Transverse colon (tissue), 4 donors: ENCODE measurements around the gene C4BPB. TPM values are rescaled to one million over a fixed set of nuclear protein-coding genes. Genes with fewer than 3 reads are reported as not detected.

ENCODE experiments used
- DNase-seq: peaks from one replicate; pipeline ENCODE4 v3.0.0-alpha.2; 2019
- H3K27ac ChIP-seq, 4 donors: fragments of 200-600 bp; sonication (generic); 2 replicates each; pipeline ENCODE4 v1.5.1; 2016 to 2018; ENCODE audit warnings: inconsistent platforms in 4 of 4
- H3K27me3 ChIP-seq: fragments of 200-600 bp; sonication (generic); 2 replicates; pipeline ENCODE4 v1.5.1; 2017; ENCODE audit warnings: inconsistent platforms
- H3K36me3 ChIP-seq, 4 donors: fragments of 200-600 bp; sonication (generic); 2 replicates each; pipeline ENCODE4 v1.5.1; 2017 to 2019; ENCODE audit warnings: inconsistent platforms in 4 of 4
- H3K4me1 ChIP-seq, 4 donors: fragments of 200-600 bp; sonication (generic); 2 replicates each; pipeline ENCODE4 v1.5.1; 2017 to 2020; ENCODE audit warnings: inconsistent platforms in 4 of 4
- H3K4me3 ChIP-seq, 4 donors: fragments of 200-600 bp; sonication (generic); 1 replicate in 1 of 4; 2 replicates in 3 of 4; pipeline versions ENCODE4 v1.5.1 to v1.6.1; 2017 to 2019; ENCODE audit warnings: inconsistent platforms in 4 of 4
- H3K9me3 ChIP-seq, 2 donors: fragments of 200-600 bp; sonication (generic); 2 replicates each; pipeline ENCODE4 v1.5.1; 2017 to 2019; ENCODE audit warnings: inconsistent platforms in 2 of 2
- EP300 ChIP-seq: sonication (generic); formaldehyde crosslinking; IDR thresholded peaks from one replicate; pipeline ENCODE4 v1.6.1; 2017; ENCODE audit warnings: antibody characterized with exemption, low read depth
- POLR2A ChIP-seq: fragments of 450-650 bp; IDR thresholded peaks from one replicate; pipeline ENCODE4 v1.6.1; 2016; ENCODE audit warnings: antibody characterized with exemption, mild to moderate bottlenecking, moderate library complexity
- POLR2AphosphoS5 ChIP-seq, 3 donors: sonication (generic); formaldehyde crosslinking; IDR thresholded peaks; one replicate each; pipeline ENCODE4 v1.6.1; 2016; ENCODE audit warnings: antibody characterized with exemption in 3 of 3
- WGBS, 2 donors: methylation state at CpG; one replicate each; pipeline ENCODE4 v1.1.5; 2018; ENCODE audit warnings: low coverage in 1 of 2; 5-methylcytosine and 5-hydroxymethylcytosine counted together
- in situ Hi-C, 4 donors: fragments of 200-750 bp; cut with MboI; loops; one replicate each; pipeline versions ENCODE4 v1.15.0 to v1.15.1; 2017; ENCODE audit warnings: low sequenced_read_pairs in 3 of 4, low pct_ligation_motif_present in 1 of 4, low pct_unique_long_range_greater_than_20kb in 1 of 4
- intact Hi-C: fragments of 100-400 bp; cut with DNase I; formaldehyde crosslinking; loops from one replicate; pipeline ENCODE4 v1.15.1; 2023; ENCODE audit warnings: low total_unique reads
- total RNA-seq, 4 donors: library from RNA; depleted of rRNA; stranded (reverse); fragments of >200 nt; gene quantifications; one replicate each; pipeline ENCODE4 v1.1.0, GENCODE V29; 2016
- TF ChIP-seq, protein P1 (sequence below), 5 experiments: fragments of 200-600 bp in 3 of 5; fragments of 450-650 bp in 2 of 5; sonication (generic) in 3 of 5; IDR thresholded peaks; 1 replicate in 2 of 5; 2 replicates in 3 of 5; pipeline ENCODE4 v1.5.1; 2016 to 2017; ENCODE audit warnings: antibody characterized with exemption in 5 of 5, inconsistent platforms in 3 of 5, mild to moderate bottlenecking in 2 of 5, moderate library complexity in 1 of 5

C4BPB gene
- total RNA-seq, 4 donors from 2014 or later = 3.7 to 16.8 (median 9.8) TPM; not detected in 1

DNA sequence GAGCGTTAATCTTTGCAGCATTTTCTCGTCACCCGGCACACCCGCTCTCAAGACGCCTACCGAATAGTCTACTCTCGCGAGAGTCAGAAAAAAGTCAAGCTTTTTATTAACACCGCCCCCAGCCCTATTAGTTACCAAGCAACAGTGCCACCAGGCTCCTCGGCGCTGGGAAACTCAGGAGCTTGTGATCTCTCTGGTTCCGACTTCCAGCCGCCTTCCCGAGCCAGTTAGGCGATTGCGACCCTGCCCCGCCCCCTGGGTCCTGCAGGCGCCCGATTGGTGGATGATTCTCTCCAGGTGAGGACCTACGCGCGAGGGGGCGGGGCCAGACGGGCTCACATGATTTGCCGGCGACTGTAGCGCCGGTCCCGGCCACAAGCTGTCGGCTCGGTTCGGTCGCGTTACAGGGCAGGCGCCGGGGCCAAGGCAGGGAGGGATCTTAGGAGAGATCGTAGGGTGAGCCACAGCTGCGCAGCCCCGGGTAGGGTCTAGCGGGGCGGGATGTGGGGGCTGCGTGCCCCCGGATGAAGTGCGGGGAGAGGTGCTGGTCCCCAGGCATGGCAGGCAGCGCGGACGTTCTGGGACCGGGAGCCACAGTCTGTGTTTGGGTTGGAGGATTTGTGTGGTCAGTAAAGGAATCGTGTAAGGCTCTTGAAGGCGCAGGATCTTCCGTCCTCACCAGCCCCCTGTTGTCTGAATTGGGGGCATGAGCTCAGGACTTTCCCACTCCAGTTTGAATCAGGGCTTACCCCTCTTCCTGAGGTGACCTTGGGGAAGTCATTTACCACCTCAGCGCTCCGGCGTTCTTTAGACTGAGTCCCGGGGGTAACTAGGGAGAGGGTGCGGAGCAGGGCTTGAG is 35.5 kb upstream of the C4BPB start, which contains the start of gene PFKFB2:
Gene PFKFB2 (plus strand): TSS at position 365 of the 859 bp plus-strand sequence. CDS start 1,443 bp downstream, outside the sequence.
- peak; percentile 99 for DNase-seq
- Histone ChIP-seq H3K4me3 (peak within 1 kb of the TSS; percentile 53 to 86 (median 60)), H3K27me3 (no peaks in the 10 kb centered on the region), H3K4me1 (peaks cover 8 to 71% (median 36%) of the 10 kb centered on the region in 4 donors), H3K27ac (peak within 1 kb of the TSS; percentile 92 to 96 (median 92)), H3K9me3 (no peaks in the 10 kb centered on the region), H3K36me3 (peaks cover 0 to 14% (median 2%) of the 10 kb centered on the region in 4 donors)
- intact Hi-C loops = no loop called here
- WGBS, 2 donors = 3 to 4% methylated on average over 7 to 38 of the region's 56 CpGs
- in situ Hi-C loops = no loop called here
- peak; percentile 99 for TF ChIP-seq POLR2A
- TF ChIP-seq, protein P1, sequence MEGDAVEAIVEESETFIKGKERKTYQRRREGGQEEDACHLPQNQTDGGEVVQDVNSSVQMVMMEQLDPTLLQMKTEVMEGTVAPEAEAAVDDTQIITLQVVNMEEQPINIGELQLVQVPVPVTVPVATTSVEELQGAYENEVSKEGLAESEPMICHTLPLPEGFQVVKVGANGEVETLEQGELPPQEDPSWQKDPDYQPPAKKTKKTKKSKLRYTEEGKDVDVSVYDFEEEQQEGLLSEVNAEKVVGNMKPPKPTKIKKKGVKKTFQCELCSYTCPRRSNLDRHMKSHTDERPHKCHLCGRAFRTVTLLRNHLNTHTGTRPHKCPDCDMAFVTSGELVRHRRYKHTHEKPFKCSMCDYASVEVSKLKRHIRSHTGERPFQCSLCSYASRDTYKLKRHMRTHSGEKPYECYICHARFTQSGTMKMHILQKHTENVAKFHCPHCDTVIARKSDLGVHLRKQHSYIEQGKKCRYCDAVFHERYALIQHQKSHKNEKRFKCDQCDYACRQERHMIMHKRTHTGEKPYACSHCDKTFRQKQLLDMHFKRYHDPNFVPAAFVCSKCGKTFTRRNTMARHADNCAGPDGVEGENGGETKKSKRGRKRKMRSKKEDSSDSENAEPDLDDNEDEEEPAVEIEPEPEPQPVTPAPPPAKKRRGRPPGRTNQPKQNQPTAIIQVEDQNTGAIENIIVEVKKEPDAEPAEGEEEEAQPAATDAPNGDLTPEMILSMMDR (IDR thresholded peaks at IDR 0.05) = peak in 4 of 5 experiments; percentile 15 to 84 (median 52)
- peak; percentile 94 to 99 (median 99) for TF ChIP-seq POLR2AphosphoS5 (IDR thresholded peaks at IDR 0.05)
- no peak for TF ChIP-seq EP300

DNA sequence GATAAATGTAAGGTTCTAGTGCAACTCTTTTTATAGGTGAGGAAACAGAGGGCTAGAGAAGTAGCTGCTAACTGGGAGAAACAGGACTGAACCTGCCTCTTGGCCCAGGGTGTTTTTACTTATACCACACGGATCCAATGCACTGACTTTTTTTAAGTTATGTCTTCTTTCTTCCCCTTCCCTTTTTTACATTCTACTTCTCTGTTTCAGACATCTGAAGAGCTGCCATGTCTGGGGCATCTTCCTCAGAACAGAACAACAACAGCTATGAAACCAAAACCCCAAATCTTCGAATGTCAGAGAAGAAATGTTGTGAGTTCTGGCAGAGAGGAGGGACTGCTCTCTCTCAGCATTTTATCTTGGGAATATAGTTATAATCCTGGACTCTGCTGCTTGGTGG is 34.2 kb upstream of the C4BPB start:
- intact Hi-C loops (no loop called here), in situ Hi-C loops (no loop called here)
- TF ChIP-seq POLR2A = no peak
- H3K27ac ChIP-seq = peak overlapping the region; percentile 92 to 96 (median 92)
- H3K27me3 ChIP-seq = no peaks in the 10 kb centered on the region
- 37 to 40% methylated on average over 2 of the region's 2 CpGs for WGBS, 2 donors
- peak overlapping the region in 1 of 4 donors; percentile 66 for H3K4me3 ChIP-seq
- H3K36me3 ChIP-seq = peaks cover 0 to 6% (median 3%) of the 10 kb centered on the region in 4 donors
- DNase-seq = no peak
- H3K4me1 ChIP-seq = peaks cover 5 to 63% (median 32%) of the 10 kb centered on the region in 4 donors
- H3K9me3 ChIP-seq = no peaks in the 10 kb centered on the region

DNA sequence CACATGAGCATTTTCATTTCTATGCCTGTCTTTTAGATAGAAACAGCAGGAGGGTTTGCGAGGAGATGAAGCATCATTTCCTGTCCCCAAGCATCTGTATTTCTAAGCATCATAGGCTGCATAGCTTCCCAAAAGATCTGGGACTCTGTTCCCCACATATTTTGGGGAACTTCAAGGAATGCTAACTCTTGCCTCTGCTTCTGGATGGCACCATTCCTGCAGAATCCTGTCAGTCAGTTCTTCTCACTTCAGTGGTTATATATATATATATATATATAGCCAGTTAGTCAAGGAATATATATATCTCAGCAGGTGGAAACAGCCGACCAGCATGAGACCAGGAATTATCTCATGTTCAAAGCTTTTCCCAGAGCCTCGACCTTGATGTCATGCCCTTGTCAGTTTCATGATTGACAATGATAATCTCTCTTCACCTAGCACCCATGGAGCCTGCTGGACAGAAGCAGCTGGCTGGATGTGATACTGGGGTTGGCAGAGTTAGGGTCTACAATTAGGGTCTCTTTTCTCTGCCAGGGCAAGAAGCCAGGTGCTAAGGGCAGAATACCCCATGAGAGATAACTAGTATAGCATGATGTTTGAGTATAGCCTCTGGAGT is 33.2 kb upstream of the C4BPB start:
- intact Hi-C loops = no loop called here
- Histone ChIP-seq H3K9me3 (no peaks in the 10 kb centered on the region), H3K36me3 (peaks cover 0 to 12% (median 5%) of the 10 kb centered on the region in 4 donors), H3K4me1 (peaks cover 2 to 59% (median 29%) of the 10 kb centered on the region in 4 donors), H3K27me3 (no peaks in the 10 kb centered on the region), H3K27ac (peak overlapping the region; percentile 92 to 96 (median 92)), H3K4me3 (peak overlapping the region in 1 of 4 donors; percentile 22)
- in situ Hi-C loops = no loop called here
- 60 to 70% methylated on average over 2 to 3 of the region's 3 CpGs for WGBS, 2 donors
- no peak for DNase-seq
- no peak for TF ChIP-seq EP300
- TF ChIP-seq, protein P1 (IDR thresholded peaks at IDR 0.05) = no peak
- TF ChIP-seq POLR2AphosphoS5 (IDR thresholded peaks at IDR 0.05) = no peak
- TF ChIP-seq POLR2A = no peak

DNA sequence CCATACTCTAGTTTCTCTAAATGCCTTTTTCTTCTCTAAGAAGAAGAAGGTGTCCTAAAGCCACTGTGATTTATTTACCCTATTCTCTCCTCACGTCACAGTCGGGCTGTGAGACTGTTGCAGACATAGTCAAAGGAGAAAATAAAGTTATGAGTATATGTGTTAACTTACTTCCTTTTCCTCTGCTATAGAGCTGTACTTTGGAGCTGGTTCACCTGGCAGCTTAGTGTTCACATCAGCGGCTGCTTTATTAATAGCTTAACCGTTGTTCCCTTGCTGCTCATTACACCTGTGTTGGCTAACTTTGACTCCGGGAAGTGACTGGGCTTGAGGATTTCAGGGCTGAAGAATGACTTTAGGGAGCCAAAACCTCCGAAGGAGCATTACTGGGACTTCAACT is 32.0 kb upstream of the C4BPB start:
- H3K4me3 ChIP-seq = peak overlapping the region in 1 of 4 donors; percentile 22
- H3K4me1 ChIP-seq = peaks cover 2 to 53% (median 23%) of the 10 kb centered on the region in 4 donors
- WGBS, 2 donors = 42 to 61% methylated on average over 2 to 6 of the region's 6 CpGs
- in situ Hi-C loops = no loop called here
- intact Hi-C loops = no loop called here
- H3K9me3 ChIP-seq = no peaks in the 10 kb centered on the region
- H3K36me3 ChIP-seq = peaks cover 0 to 19% (median 8%) of the 10 kb centered on the region in 4 donors
- no peaks in the 10 kb centered on the region for H3K27me3 ChIP-seq
- peak overlapping the region; percentile 92 to 96 (median 92) for H3K27ac ChIP-seq
- peak; percentile 77 for TF ChIP-seq POLR2A
- peak in 2 of 3 donors; percentile 72 to 85 for TF ChIP-seq POLR2AphosphoS5 (IDR thresholded peaks at IDR 0.05)
- no peak for TF ChIP-seq EP300
- TF ChIP-seq, protein P1 (IDR thresholded peaks at IDR 0.05) = no peak
- DNase-seq = peak; percentile 59
